GM06990 (cell line): Measurements from ENCODE around the gene CCDC63.

ENCODE experiments used
- DNase-seq: peaks from one replicate; pipeline ENCODE4 v3.0.0-alpha.2; 2011; ENCODE audit not compliant: insufficient read length; ENCODE audit errors: extremely low read depth
- H3K27me3 ChIP-seq: replicated peaks from 2 replicates; pipeline ENCODE4 v1.6.0; 2011; ENCODE audit warnings: low read length; ENCODE audit not compliant: control insufficient read depth, insufficient read depth
- H3K36me3 ChIP-seq: 2 replicates; pipeline ENCODE4 v1.5.1; 2011; ENCODE audit warnings: low read length; ENCODE audit not compliant: control insufficient read depth, insufficient read depth
- H3K4me3 ChIP-seq: replicated peaks from 2 replicates; pipeline ENCODE4 v1.5.1; 2011; ENCODE audit warnings: low read depth, mild to moderate bottlenecking, control low read depth, low read length
- TF ChIP-seq, protein P1 (sequence below): IDR thresholded peaks from 2 replicates; pipeline ENCODE4 v1.5.1; 2011; ENCODE audit warnings: low read length, control low read depth, mild to moderate bottlenecking, inconsistent platforms; ENCODE audit not compliant: insufficient read depth, poor library complexity, severe bottlenecking

The CCDC63 gene

DNA sequence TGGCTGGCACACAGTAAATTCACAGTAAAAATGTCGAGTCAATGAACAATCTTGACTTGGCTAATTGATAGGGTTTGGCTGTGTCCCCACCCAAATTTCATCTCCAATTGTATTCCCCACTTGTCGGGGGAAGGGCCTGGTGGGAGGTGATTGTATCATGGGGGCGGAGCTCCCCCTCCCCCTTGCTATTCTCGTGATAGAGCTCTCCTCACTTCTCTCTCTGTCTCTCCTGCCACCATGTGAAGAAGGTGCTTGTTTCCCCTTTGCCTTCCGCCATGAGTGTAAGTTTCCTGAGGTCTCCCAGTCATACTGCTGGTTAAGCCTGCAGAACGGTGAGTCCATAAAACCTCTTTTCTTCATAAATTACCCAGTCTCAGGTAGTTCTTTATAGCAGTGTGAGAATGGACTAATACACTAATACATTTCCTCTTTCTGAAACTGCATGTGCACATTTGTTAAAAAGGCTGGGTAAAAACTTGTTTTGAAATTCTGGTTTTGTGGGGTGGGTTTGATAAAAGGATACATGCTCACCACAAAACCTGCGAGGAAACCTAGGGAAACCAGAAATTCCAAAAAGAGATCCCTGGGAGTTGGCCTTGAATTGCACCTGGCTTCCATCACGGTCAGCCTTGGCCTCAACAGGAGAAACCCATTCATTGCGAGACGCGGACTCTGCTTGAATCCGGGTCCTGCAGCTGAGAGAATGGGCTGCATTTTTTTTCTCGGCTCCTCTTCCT is 89.7 kb downstream of the CCDC63 start:
- no peak overlapping the region for H3K4me3 ChIP-seq
- no peaks in the 10 kb centered on the region for H3K27me3 ChIP-seq
- DNase-seq: no peak
- no peaks in the 10 kb centered on the region for H3K36me3 ChIP-seq
- TF ChIP-seq, protein P1, sequence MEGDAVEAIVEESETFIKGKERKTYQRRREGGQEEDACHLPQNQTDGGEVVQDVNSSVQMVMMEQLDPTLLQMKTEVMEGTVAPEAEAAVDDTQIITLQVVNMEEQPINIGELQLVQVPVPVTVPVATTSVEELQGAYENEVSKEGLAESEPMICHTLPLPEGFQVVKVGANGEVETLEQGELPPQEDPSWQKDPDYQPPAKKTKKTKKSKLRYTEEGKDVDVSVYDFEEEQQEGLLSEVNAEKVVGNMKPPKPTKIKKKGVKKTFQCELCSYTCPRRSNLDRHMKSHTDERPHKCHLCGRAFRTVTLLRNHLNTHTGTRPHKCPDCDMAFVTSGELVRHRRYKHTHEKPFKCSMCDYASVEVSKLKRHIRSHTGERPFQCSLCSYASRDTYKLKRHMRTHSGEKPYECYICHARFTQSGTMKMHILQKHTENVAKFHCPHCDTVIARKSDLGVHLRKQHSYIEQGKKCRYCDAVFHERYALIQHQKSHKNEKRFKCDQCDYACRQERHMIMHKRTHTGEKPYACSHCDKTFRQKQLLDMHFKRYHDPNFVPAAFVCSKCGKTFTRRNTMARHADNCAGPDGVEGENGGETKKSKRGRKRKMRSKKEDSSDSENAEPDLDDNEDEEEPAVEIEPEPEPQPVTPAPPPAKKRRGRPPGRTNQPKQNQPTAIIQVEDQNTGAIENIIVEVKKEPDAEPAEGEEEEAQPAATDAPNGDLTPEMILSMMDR: no peak

DNA sequence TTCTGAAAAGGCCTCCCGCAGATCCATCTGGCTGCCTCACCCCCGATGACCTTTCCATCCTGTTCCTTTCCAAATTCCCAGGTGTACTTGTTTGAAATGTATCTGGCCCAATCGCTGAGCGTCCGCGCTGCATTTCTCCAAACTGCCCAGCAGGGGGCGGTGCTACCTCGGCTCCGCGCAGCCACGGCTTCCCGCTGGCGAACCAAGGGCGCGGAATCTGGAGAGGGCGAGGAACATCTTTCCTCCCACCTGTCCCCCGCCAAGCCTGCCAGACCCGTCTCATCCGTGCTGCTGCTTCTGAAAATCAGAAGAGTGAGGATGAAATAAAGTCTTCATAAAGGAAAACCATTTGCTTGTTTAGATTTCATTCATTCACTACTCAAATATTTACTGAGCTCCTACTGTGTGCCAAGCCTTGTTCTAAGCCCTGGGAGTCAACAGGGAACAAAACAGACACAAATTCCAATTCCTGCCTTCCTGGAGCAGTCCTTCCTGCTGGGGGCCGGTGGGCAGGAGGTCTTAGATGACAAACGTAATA is 90.4 kb downstream of the CCDC63 start:
- H3K27me3 ChIP-seq: no peaks in the 10 kb centered on the region
- TF ChIP-seq, protein P1: peak; percentile 93
- no peaks in the 10 kb centered on the region for H3K36me3 ChIP-seq
- peak; percentile 50 for DNase-seq
- H3K4me3 ChIP-seq: no peak overlapping the region

DNA sequence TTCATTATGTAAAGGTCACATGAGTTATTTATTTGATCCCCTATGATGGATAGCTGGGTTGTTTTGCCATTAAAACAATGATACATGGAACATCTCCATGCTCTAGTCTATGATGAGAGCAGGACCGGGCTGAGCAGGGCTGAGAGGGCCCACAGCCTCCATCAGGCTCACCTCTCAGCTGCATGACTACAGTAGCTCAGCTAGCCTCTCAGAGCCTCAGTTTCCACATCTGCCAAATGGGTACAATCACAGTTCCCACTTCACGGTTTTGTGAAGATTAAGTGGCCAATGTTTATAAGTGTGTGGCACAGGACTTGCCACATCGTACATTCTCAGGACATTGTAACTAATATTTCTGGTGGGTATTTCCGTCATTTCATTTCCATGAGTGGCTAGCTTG is 93.5 kb downstream of the CCDC63 start:
- Histone ChIP-seq H3K27me3 (no peaks in the 10 kb centered on the region), H3K36me3 (no peaks in the 10 kb centered on the region), H3K4me3 (no peak overlapping the region)
- DNase-seq: no peak
- TF ChIP-seq, protein P1: no peak

DNA sequence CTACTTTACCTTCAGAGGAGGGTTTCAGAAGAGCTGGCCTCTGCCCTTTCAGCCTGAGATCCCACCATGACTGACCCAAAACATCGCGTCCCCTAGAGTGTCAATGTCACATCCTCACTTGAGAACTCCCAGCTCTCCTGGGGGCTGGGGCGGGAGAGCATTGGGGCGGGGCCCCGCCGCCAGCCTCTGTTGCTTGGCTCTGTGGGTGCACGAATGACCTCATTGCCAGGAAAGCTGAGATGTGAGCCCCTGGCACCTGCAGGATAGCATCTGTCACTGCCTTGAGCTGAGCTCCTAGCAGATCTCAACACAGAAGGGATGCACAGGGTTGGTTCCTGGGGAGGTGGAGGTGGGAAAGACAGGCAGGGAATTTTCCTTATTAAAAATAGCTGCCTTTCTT is 94.1 kb downstream of the CCDC63 start:
- H3K4me3 ChIP-seq: no peak overlapping the region
- no peaks in the 10 kb centered on the region for H3K27me3 ChIP-seq
- no peaks in the 10 kb centered on the region for H3K36me3 ChIP-seq
- TF ChIP-seq, protein P1: no peak
- DNase-seq: no peak

DNA sequence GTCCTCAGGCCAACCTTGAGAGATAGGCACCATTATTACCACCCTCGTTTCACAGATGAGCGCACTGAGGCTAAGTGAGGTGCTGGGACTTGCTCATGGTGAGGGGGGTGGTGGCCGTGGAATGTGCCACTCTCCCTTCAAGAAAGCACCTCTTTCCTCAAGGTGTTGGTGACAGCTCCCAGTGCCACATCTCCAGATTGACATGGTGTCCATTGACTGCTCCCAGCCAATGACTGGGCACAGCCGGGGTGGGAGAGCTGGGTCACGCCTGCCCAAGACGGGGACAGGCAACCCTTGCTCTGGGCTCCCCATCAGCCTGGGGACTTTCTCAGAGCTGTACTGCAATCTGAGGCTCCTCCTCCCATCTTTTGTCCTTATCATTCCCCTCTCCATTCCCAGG is 94.6 kb downstream of the CCDC63 start:
- TF ChIP-seq, protein P1: no peak
- no peak for DNase-seq
- Histone ChIP-seq H3K4me3 (no peak overlapping the region), H3K36me3 (no peaks in the 10 kb centered on the region), H3K27me3 (no peaks in the 10 kb centered on the region)
